Measurements from ENCODE around the gene PTTG2. TPM values are rescaled to one million over a fixed set of nuclear protein-coding genes. Genes with fewer than 3 reads are reported as not detected.

Gene PTTG2
- total RNA-seq, 6 experiments from 2014 or later: 0.32 TPM; not detected in 5

GRCh38 chr4:37953620-37954293 lies 6.4 kb upstream of the PTTG2 start:
- intact Hi-C loops (cut with DNase I): no loop called here
- TF ChIP-seq CTCF (IDR thresholded peaks at IDR 0.05): no peak
- TF ChIP-seq POLR2A (IDR thresholded peaks at IDR 0.05): no peak

GRCh38 chr4:37956941-37957340 lies 3.3 kb upstream of the PTTG2 start:
- no peak for ATAC-seq
- Histone ChIP-seq H3K27me3 (no peaks in the 10 kb centered on the region), H3K4me1 (no peaks in the 10 kb centered on the region), H3K27ac (no peak overlapping the region), H3K36me3 (no peaks in the 10 kb centered on the region), H3K9me3 (no peaks in the 10 kb centered on the region), H3K4me3 (no peak overlapping the region)
- intact Hi-C loops (cut with DNase I): no loop called here
- DNase-seq: no peak
- 63% methylated on average over 4 of the region's 4 CpGs for WGBS (ENCODE audit: insufficient coverage, low coverage, low lambda C conversion rate, missing lambda C conversion rate)
- no peak for TF ChIP-seq POLR2A (IDR thresholded peaks at IDR 0.05)
- TF ChIP-seq CTCF (IDR thresholded peaks at IDR 0.05): no peak

More at GRCh38 chr4:37953620-37954293, 6.4 kb upstream of the PTTG2 start:
- ATAC-seq (no peak), DNase-seq (no peak)
- WGBS (ENCODE audit: insufficient coverage, low coverage, low lambda C conversion rate, missing lambda C conversion rate): 68% methylated on average over 6 of the region's 7 CpGs
- peaks cover 0 to 7% (median 0%) of the 10 kb centered on the region in 4 donors for H3K4me1 ChIP-seq
- H3K9me3 ChIP-seq: no peaks in the 10 kb centered on the region
- no peaks in the 10 kb centered on the region for H3K27me3 ChIP-seq
- H3K27ac ChIP-seq: no peak overlapping the region
- H3K36me3 ChIP-seq: no peaks in the 10 kb centered on the region
- no peak overlapping the region for H3K4me3 ChIP-seq

- 61% methylated on average over 6 of the region's 6 CpGs for WGBS (ENCODE audit: insufficient coverage, low coverage, low lambda C conversion rate, missing lambda C conversion rate)
- no peak overlapping the region for H3K4me3 ChIP-seq
- H3K36me3 ChIP-seq: no peaks in the 10 kb centered on the region
- no peak overlapping the region for H3K27ac ChIP-seq
- intact Hi-C loops (cut with DNase I): no loop called here
- H3K4me1 ChIP-seq: peaks cover 0 to 6% (median 0%) of the 10 kb centered on the region in 4 donors
- ATAC-seq (no peak), DNase-seq (no peak)
- no peak for TF ChIP-seq CTCF (IDR thresholded peaks at IDR 0.05)
- no peak for TF ChIP-seq POLR2A (IDR thresholded peaks at IDR 0.05)
- H3K27me3 ChIP-seq: no peaks in the 10 kb centered on the region
- no peaks in the 10 kb centered on the region for H3K9me3 ChIP-seq
Observed at GRCh38 chr4:37958932-37959331, 1.3 kb upstream of the PTTG2 start.

GRCh38 chr4:37960679-37961450 lies 667 bp downstream of the PTTG2 start:
- 64% methylated on average over 4 of the region's 5 CpGs for WGBS (ENCODE audit: insufficient coverage, low coverage, low lambda C conversion rate, missing lambda C conversion rate)
- H3K27me3 ChIP-seq: no peaks in the 10 kb centered on the region
- H3K4me1 ChIP-seq: peaks cover 0 to 6% (median 1%) of the 10 kb centered on the region in 4 donors
- no peaks in the 10 kb centered on the region for H3K36me3 ChIP-seq
- DNase-seq: no peak
- H3K27ac ChIP-seq: no peak overlapping the region
- H3K4me3 ChIP-seq: no peak overlapping the region
- ATAC-seq: no peak
- no peak for TF ChIP-seq POLR2A (IDR thresholded peaks at IDR 0.05)
- TF ChIP-seq CTCF (IDR thresholded peaks at IDR 0.05): no peak
- intact Hi-C loops (cut with DNase I): no loop called here
- no peaks in the 10 kb centered on the region for H3K9me3 ChIP-seq
